ENCODE measurements around the gene SH3BGRL3.
"Not testable (repeated sequence)": the region's sequence is repeated elsewhere in the genome, so short reads cannot be mapped to it uniquely, and the experiment has no call there.

SH3BGRL3 gene

DNA sequence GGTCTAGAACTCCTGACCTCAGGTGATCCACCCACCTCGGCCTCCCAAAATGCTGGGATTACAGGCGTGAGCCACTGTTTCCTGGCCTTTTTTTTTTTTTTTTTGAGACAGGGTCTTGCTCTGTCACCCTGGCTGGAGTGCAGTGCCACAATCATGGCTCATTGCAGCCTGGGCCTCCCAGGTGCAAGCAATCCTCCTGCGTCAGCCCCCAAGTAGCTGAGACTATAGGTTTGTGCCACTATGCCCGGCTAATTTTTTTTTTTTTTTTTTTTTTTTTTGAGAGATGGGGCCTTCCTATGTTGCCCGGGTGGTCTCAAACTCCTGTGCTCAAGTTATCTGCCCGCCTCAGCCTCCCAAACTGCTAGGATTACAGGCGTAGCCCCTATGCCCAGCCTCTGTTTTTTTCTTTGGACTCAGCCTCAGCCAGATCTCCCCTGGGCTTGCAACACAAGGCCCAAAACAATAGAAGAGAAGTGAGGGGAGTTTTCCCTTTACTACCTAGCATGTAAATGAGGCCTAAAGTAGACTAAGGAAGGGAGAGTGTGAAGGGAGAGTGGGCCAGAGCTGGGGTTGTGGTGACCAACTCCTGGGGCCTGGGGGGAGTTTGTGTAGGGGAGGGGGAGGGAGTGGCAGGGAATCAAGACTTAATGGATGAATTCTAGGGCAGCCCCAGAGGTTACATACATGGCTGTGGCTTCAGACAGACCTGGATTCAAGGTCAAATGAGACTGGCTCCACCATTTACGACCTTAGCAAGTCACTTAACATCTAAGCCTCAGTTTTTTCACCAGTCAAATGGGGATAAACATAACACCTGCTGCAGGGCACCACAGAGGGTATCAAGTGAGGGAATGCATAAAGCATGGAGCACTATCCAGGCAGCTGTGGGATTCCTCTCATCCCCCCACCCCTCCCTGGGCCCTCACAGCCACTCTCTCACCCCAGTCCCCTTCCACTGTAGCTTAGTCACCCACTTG lies 36.3 kb downstream of the SH3BGRL3 start:
- peaks cover 60% of the 10 kb centered on the region for H3K4me1 Mint-ChIP-seq
- ATAC-seq, result no peak
- peak overlapping the region in 1 of 2 donors; percentile 4 for H3K27ac Mint-ChIP-seq

DNA sequence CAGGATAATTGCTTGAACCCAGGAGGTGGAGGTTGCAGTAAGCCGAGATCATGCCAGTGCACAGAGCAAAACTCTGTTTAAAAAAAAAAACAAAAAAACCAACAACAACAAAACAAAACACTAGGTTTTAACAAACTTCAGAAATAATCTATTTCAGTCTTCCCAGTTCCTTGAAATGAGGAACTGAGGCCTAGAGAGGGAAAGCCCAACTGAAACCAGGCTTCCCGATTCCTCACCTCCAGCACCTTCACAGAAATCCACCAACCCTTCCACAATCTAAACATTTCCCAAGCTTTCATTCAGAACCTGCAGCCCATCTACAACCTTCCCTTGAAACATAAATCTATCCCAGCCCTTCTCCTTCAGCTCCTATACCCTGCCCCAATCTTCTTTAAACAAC lies 37.3 kb downstream of the SH3BGRL3 start:
- H3K4me3 Mint-ChIP-seq, result peak overlapping the region; percentile 84 to 98
- H3K9me3 Mint-ChIP-seq, result no peaks in the 10 kb centered on the region
- H3K27me3 Mint-ChIP-seq, result no peaks in the 10 kb centered on the region
- ATAC-seq (no peak), DNase-seq (no peak)
- H3K27ac Mint-ChIP-seq, result peak overlapping the region; percentile 93 to 96
- H3K4me1 Mint-ChIP-seq, result peaks cover 70% of the 10 kb centered on the region

More for the DNA sequence above, 36.3 kb downstream of the SH3BGRL3 start:
- Mint-ChIP-seq H3K9me3 (no peaks in the 10 kb centered on the region), H3K27me3 (no peaks in the 10 kb centered on the region), H3K4me3 (peak overlapping the region; percentile 48 to 77)
- DNase-seq, result no peak

DNA sequence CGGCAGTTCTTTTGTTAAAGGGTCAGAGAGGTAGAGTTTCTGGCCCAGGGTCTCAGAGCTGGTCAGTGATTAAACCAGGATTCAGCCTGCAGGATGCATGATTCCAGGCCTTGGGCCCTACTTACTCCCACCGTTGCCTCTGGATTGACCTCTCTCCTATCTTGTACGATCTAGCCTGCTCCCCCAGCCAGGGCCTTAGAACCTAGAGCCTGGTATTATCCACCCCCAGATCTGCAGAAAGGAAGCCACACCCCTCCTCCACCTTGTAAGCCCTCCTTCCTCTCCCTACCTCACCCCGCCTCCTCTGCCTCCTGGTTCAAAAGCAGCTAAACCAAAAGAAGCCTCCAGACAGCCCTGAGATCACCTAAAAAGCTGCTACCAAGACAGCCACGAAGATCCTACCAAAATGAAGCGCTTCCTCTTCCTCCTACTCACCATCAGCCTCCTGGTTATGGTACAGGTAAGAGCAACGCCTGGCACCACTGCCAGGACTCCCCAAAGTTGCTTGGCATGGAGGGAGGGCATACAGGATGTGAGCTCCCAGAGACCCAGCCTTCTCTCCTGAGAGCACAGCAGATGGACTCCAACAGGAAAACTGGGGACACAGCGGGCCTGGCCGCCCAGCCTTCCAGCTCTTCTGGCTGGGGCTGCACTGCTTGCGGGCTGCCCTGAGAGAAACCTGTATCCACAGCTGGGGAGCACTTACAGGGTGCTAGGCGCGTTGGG lies 37.9 kb downstream of the SH3BGRL3 start, which contains the start of gene CD52:
Gene CD52, plus strand, starts transcription at position 347 of the 726 bp plus-strand sequence. Its CDS starts 60 bp downstream, at position 407.
- peak; percentile 72 to 77 for DNase-seq
- Mint-ChIP-seq H3K9me3 (no peaks in the 10 kb centered on the region), H3K4me3 (peak within 1 kb of the TSS; percentile 84 to 98)

DNA sequence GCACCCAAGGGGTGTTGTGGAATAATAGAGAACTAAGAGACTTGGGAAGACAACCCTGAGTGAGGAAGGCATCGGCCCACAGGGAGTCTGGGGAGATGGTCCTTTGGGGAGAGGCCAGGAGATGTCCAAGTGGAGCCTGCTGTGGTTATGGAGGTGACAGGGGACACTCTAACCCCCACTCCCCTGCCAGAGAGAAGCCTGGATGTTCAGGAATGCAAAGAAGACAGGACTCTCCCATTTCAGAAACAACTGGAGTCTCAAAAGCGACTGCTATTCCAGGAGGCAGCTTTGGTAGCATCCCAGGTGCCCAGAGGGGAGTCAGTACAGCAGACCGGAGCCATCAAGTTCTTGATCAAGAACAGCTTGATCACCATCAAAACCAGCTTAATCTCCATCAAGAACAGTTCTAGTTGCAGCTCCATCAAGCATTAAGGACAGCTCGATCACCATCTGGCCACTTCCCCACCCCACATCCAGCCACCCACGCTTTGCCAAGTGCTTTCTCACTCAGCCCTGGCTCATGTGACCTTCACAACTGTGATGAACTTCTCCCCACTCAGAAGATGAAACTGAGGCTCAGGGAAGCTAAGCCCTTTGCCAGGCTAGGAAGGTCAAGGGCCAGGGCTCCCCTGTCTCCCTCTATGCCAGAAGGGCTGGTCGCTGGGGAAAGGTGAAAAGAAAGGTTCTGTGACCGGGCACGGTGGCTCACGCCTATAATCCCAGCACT lies 38.6 kb downstream of the SH3BGRL3 start:
- H3K9me3 Mint-ChIP-seq, result no peaks in the 10 kb centered on the region
- H3K27ac Mint-ChIP-seq, result peak overlapping the region; percentile 93 to 96
- H3K27me3 Mint-ChIP-seq, result no peaks in the 10 kb centered on the region
- peak; percentile 51 to 72 for DNase-seq
- ATAC-seq, result peak; percentile 46
- H3K4me3 Mint-ChIP-seq, result peak overlapping the region; percentile 84 to 98
- H3K4me1 Mint-ChIP-seq, result peaks cover 82% of the 10 kb centered on the region

More for the DNA sequence above, 37.9 kb downstream of the SH3BGRL3 start, which contains the start of gene CD52:
- ATAC-seq, result peak; percentile 72
- Mint-ChIP-seq H3K4me1 (peaks cover 76% of the 10 kb centered on the region), H3K27ac (peak within 1 kb of the TSS; percentile 93 to 96), H3K27me3 (no peaks in the 10 kb centered on the region)

DNA sequence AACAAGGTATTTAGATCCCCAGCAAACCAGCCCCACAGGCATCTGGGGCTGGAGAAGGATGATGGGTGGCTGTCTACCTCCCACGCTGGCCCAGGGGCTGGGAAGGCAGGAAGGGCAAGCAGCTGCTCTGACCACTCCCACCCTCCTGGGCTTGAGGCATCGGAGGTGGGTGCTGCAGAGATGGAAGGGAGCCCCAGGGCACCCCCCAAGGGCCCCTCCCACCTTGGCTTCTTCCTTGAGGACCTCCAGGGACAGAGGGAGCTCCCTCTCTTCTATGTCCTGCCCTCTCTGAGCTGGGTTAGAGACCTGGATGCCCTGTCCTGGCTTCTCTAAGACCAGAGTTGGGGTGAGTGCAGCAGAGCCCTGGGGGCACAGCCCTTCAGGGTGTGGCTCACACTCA lies 41.0 kb downstream of the SH3BGRL3 start:
- ATAC-seq, result peak; percentile 9
- no peak for DNase-seq

DNA sequence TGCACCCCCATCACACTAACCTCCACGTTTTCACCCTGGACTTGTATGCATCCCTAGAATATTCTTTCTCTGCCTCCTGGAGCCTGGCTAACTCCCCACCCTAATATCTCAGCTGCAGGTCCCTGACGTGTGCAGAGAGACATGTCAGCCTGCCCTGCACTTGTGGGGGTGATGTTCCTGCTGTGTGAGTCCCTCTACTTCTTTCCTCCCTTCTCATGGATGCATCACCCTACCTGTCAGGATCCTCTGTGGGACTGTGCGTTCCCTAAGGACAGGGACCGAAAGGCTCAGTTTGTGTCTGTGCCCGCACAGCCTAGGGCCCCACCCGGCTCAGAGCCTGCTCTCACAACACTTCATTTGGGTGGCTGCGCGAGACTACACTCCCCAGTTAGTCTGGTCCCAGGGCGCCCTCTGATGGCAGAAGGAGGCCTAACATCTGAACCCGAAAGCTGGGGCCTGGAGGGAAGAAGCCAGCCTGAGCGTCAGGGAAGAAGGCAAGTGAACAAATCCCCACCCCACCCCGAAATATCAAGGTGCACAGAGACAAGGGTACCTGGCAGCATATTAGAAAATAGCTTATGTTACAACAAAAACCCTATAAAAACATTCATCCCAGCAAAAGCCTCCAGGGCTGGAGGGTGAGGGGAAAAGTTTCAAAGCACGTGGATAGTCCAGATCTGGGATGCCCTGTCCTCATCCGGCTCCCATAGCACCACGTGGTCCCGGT lies 41.6 kb downstream of the SH3BGRL3 start:
- peaks cover 57% of the 10 kb centered on the region for H3K4me1 Mint-ChIP-seq
- peak overlapping the region; percentile 77 to 80 for H3K4me3 Mint-ChIP-seq
- ATAC-seq, result peak; percentile 70
- no peaks in the 10 kb centered on the region for H3K27me3 Mint-ChIP-seq
- peak overlapping the region; percentile 59 to 89 for H3K27ac Mint-ChIP-seq
- no peaks in the 10 kb centered on the region for H3K9me3 Mint-ChIP-seq
- peak; percentile 92 to 94 for DNase-seq

More for the DNA sequence above, 41.0 kb downstream of the SH3BGRL3 start:
- Mint-ChIP-seq H3K27ac (no peak overlapping the region), H3K4me1 (peaks cover 63% of the 10 kb centered on the region), H3K9me3 (no peaks in the 10 kb centered on the region), H3K27me3 (no peaks in the 10 kb centered on the region), H3K4me3 (peak overlapping the region; percentile 84 to 98)

DNA sequence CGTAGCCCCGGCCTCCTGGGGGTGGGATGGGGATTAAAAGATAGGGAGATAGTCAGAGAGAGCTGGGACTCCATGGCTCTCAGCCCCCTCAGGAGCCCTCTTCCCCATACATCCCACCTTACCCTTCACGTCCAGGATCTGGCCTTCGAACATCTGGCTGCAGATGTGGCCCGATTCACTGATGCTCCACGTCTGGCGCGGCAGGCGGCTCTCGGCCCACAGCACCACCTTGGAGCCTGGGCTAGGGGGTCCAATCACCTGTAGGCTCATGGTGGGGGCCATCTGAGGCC lies 42.1 kb downstream of the SH3BGRL3 start:
- DNase-seq (no peak), ATAC-seq (no peak)
- no peak overlapping the region for H3K4me3 Mint-ChIP-seq
- H3K27me3 Mint-ChIP-seq, result no peaks in the 10 kb centered on the region
- H3K9me3 Mint-ChIP-seq, result no peaks in the 10 kb centered on the region
- H3K4me1 Mint-ChIP-seq, result peaks cover 52% of the 10 kb centered on the region
- H3K27ac Mint-ChIP-seq, result no peak overlapping the region

DNA sequence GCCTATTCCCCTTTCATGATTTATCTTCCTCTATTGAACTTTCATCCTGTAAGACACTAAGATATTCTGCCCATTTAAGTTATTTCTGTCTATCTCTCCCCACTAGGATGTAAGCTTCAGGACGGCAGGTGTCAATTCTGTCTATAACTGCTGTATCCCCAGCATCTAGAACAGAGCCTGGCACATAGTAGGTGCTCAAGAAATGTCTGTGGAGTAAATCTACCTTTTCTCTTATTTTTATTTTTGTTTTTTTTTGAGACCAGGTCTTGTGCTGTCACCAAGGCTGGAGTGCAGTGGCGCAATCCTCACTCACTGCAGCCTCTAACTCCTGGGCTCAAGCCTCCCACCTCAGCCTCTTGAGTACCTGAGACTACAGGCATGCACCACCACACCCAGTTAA lies 43.5 kb downstream of the SH3BGRL3 start:
- ATAC-seq, result no peak
- DNase-seq, result no peak
- Mint-ChIP-seq H3K27me3 (no peaks in the 10 kb centered on the region), H3K4me1 (peaks cover 45% of the 10 kb centered on the region), H3K4me3 (no peak overlapping the region), H3K9me3 (no peaks in the 10 kb centered on the region), H3K27ac (no peak overlapping the region)

DNA sequence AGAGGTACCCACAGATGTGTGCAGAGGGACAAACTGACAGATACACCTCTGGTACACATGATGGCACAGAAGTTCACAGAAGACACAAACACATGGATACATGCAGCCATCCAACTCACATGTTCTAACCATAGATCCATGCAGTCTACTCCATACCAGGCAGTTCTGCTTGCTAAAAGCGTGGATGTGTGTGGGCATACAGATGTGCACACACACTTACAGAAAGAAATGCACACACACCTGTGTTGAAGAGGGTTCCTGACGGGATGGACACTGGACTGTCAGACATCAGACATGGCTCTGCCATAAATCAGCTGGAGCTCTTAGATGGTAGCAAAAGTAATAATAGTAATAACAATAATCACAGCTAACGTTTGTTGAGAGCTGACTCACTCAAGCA lies 44.7 kb downstream of the SH3BGRL3 start:
- Mint-ChIP-seq H3K4me1 (peaks cover 42% of the 10 kb centered on the region), H3K4me3 (no peak overlapping the region), H3K27ac (no peak overlapping the region), H3K9me3 (no peaks in the 10 kb centered on the region), H3K27me3 (no peaks in the 10 kb centered on the region)
- ATAC-seq (no peak), DNase-seq (no peak)

DNA sequence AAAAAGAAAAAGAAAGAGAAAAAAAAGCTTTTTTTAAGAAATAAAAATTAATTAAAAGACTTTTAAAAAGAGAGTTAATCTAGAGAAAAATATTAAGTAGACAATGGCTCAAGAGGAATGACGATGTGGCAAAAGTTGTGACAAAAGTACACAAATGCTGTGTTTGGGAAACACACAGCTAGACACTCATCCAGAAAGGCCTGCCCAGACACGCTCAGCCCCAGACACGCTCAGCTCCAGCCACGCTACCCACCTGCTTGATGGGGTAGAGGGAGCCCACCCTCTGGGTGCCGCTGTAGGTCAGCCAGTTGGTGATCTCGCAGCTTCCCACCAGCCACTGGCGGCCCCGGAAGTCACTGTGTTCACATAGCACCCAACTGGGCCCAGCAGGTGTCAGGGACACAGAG lies 48.1 kb downstream of the SH3BGRL3 start:
- no peak for ATAC-seq
- no peaks in the 10 kb centered on the region for H3K9me3 Mint-ChIP-seq
- no peaks in the 10 kb centered on the region for H3K27me3 Mint-ChIP-seq
- no peak overlapping the region for H3K4me3 Mint-ChIP-seq
- no peak for DNase-seq
- H3K4me1 Mint-ChIP-seq, result peaks cover 8% of the 10 kb centered on the region
- H3K27ac Mint-ChIP-seq, result peak overlapping the region in 1 of 2 donors; percentile 78

DNA sequence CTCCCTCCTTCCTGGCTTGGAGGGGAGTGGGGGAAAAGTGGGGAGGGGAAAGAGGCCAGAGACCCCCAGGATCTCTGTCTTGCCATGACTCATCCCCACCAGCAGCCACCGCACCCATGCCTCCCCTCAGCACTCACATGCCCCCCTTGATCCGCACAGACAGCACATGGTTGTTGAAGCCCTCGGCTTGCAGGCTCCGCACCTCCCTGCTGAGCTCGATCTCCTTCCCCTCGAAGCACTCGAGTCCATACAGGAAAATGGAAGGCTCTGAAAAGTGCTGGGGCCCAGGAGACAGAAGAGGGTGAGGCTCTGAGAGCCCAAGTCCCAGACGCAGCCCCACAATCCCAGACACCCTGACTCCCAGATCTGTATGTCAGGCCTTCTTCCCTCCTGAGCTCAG lies 48.7 kb downstream of the SH3BGRL3 start:
- H3K27me3 Mint-ChIP-seq, result no peaks in the 10 kb centered on the region
- ATAC-seq, result no peak
- no peaks in the 10 kb centered on the region for H3K9me3 Mint-ChIP-seq
- no peak overlapping the region for H3K4me3 Mint-ChIP-seq
- DNase-seq, result no peak
- H3K4me1 Mint-ChIP-seq, result peaks cover 4% of the 10 kb centered on the region
- H3K27ac Mint-ChIP-seq, result peak overlapping the region in 1 of 2 donors; percentile 42

DNA sequence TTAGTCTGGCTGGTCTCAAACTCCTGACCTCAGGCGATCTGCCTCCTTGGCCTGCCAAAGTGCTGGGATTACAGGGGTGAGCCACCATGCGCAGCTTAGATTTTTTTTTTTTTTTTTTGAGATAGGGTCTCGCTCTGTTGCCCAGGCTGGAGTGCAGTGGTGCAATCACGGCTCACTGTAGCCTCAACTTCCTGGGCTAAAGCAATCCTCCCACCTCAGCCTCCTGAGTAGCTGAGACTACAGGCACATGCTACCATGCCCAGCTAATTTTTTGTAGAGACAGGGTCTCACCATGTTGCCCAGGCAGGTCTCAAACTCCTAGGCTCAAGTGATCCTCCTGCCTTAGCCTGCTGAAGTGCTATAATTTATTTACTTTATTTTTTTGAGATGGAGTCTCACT lies 49.5 kb downstream of the SH3BGRL3 start:
- H3K9me3 Mint-ChIP-seq, result not testable (repeated sequence)

DNA sequence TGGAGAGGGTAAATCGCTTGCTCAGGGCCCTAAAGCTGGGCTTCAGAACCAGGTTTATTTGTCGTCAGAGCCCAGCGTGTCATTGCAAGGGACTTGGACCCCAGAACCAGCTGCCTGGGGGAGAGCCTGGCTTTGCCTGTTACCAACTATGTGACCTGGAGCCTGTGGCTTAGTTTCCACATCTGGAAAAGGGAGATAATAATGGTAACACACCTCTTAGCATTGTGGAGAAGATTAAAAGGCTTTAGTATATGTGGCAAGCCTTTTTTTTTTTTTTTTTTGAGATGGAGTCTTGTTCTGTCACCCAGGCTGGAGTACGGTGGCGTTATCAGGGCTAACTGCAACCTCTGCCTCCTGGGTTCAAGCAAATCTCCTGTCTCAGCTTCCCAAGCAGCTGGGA lies 50.4 kb downstream of the SH3BGRL3 start:
- no peaks in the 10 kb centered on the region for H3K27me3 Mint-ChIP-seq
- DNase-seq, result no peak
- no peak for ATAC-seq
- no peak overlapping the region for H3K4me3 Mint-ChIP-seq
- no peak overlapping the region for H3K27ac Mint-ChIP-seq
- no peaks in the 10 kb centered on the region for H3K9me3 Mint-ChIP-seq
- H3K4me1 Mint-ChIP-seq, result peaks cover 5% of the 10 kb centered on the region

More for the DNA sequence above, 49.5 kb downstream of the SH3BGRL3 start:
- H3K27ac Mint-ChIP-seq, H3K27me3 Mint-ChIP-seq, DNase-seq, H3K4me1 Mint-ChIP-seq, H3K4me3 Mint-ChIP-seq, ATAC-seq: not testable (repeated sequence)
